HCT116 (cell line): ENCODE results near the gene VMP1. TPM values are rescaled to one million over a fixed set of nuclear protein-coding genes. Genes with fewer than 3 reads are reported as not detected.

Experiments
- ATAC-seq: fragments of 200-7000 bp; cut with Tn5 transposase; 2 replicates; pipeline ENCODE4 v1.9.1; 2020; ENCODE audit warnings: mild to moderate bottlenecking, moderate library complexity
- BruUV-seq: library from RNA; stranded (reverse); fragments of 400-500 nt; replicated peaks from 2 replicates; lab custom pipeline; 2021; lab: Mats Ljungman, UMichigan
- CTCF ChIA-PET: fragments of 300-600 bp; sonication (Branson Sonifier 250); formaldehyde crosslinking; loops from one replicate; lab custom pipeline; 2021; ENCODE audit warnings: antibody characterized with exemption; lab: Charles Lee
- POLR2A ChIA-PET: fragments of 300-600, 350-600 bp; sonication (Branson Sonifier 250); formaldehyde crosslinking; loops from one replicate; lab custom pipeline; 2021; ENCODE audit warnings: antibody characterized with exemption; lab: Charles Lee
- RAD21 ChIA-PET, 2 experiments: fragments of 300-600 bp; sonication (Branson Sonifier 250); formaldehyde crosslinking; loops; one replicate each; lab custom pipeline; 2023; ENCODE audit warnings: low total read pairs in 2 of 2; ENCODE audit not compliant: uncharacterized antibody in 2 of 2, unreplicated experiment in 2 of 2, low non-redundant PET in 1 of 2; lab: Charles Lee
- DNase-seq: peaks from one replicate; pipeline ENCODE4 v3.0.0-alpha.2; 2010; ENCODE audit warnings: low read depth, low spot score
- H2AFZ ChIP-seq: fragments of 200-600 bp; shearing (Covaris generic), sonication (generic); 2 replicates; pipeline ENCODE4 v1.6.1; 2017; ENCODE audit warnings: low read depth, mixed run types, mixed read lengths, antibody characterized with exemption, low read length; ENCODE audit not compliant: poor library complexity, severe bottlenecking
- H3K27ac ChIP-seq: 2 replicates; pipeline ENCODE4 v1.5.1; 2012; ENCODE audit warnings: low read depth, low read length
- H3K27me3 ChIP-seq: fragments of 200-600 bp; sonication (generic); 2 replicates; pipeline ENCODE4 v1.6.1; 2016; ENCODE audit warnings: mixed run types, low read length, mixed read lengths; ENCODE audit not compliant: insufficient read depth
- H3K36me3 ChIP-seq, 2 experiments: fragments of 200-500 bp in 1 of 2; fragments of 200-600 bp in 1 of 2; sonication (Bioruptor generic) in 1 of 2; sonication (generic) in 1 of 2; 2 replicates each; pipeline versions ENCODE4 v1.5.1 to v1.6.1; 2014 to 2016; ENCODE audit warnings: low read length in 2 of 2, inconsistent platforms in 1 of 2, mixed read lengths in 1 of 2, mixed run types in 1 of 2; ENCODE audit not compliant: insufficient read depth in 2 of 2, control insufficient read depth in 1 of 2
- H3K4me1 ChIP-seq, 2 experiments: fragments of 200-600 bp in 1 of 2; sonication (generic) in 1 of 2; 2 replicates each; pipeline versions ENCODE4 v1.5.1 to v1.6.1; 2012 to 2017; ENCODE audit warnings: low read length in 2 of 2, inconsistent platforms in 1 of 2, mild to moderate bottlenecking in 1 of 2, mixed read lengths in 1 of 2, mixed run types in 1 of 2, moderate library complexity in 1 of 2; ENCODE audit not compliant: insufficient read depth in 2 of 2, control insufficient read depth in 1 of 2
- H3K4me2 ChIP-seq: fragments of 200-600 bp; sonication (generic); 2 replicates; pipeline ENCODE4 v1.6.1; 2017; ENCODE audit warnings: mixed run types, low read length, mixed read lengths
- H3K4me3 ChIP-seq, 2 experiments: fragments of 200-600 bp in 1 of 2; sonication (generic) in 1 of 2; replicated peaks in 1 of 2; 2 replicates each; pipeline ENCODE4 v1.5.1; 2011 to 2016; ENCODE audit warnings: low read length in 2 of 2, control low read depth in 1 of 2, low read depth in 1 of 2, mild to moderate bottlenecking in 1 of 2, mixed read lengths in 1 of 2, mixed run types in 1 of 2
- H3K79me2 ChIP-seq: fragments of 200-600 bp; sonication (generic); 2 replicates; pipeline ENCODE4 v1.6.1; 2017; ENCODE audit warnings: mild to moderate bottlenecking, mixed run types, low read length, moderate library complexity, mixed read lengths; ENCODE audit not compliant: insufficient read depth
- H3K9ac ChIP-seq: fragments of 200-600 bp; sonication (generic); 2 replicates; pipeline ENCODE4 v1.6.1; 2016; ENCODE audit warnings: low read length, mixed read lengths
- H3K9me2 ChIP-seq: fragments of 200-600 bp; sonication (generic), shearing (Covaris generic); 2 replicates; pipeline ENCODE4 v1.6.1; 2017; ENCODE audit warnings: mixed run types, mild to moderate bottlenecking, moderate library complexity; ENCODE audit not compliant: insufficient read depth
- H3K9me3 ChIP-seq, 2 experiments: fragments of 200-500 bp in 1 of 2; fragments of 200-600 bp in 1 of 2; sonication (Bioruptor generic) in 1 of 2; sonication (generic) in 1 of 2; 2 replicates each; pipeline ENCODE4 v1.6.1; 2014 to 2017; ENCODE audit warnings: low read length in 2 of 2, mixed read lengths in 2 of 2, inconsistent platforms in 1 of 2, low read depth in 1 of 2, mild to moderate bottlenecking in 1 of 2, mixed run types in 1 of 2, moderate library complexity in 1 of 2; ENCODE audit not compliant: control insufficient read depth in 1 of 2, insufficient read depth in 1 of 2
- H4K20me1 ChIP-seq: fragments of 200-600 bp; sonication (generic), shearing (Covaris generic); 2 replicates; pipeline ENCODE4 v1.6.1; 2017; ENCODE audit warnings: mixed run types, mild to moderate bottlenecking, moderate library complexity; ENCODE audit not compliant: insufficient read depth
- CBX3 ChIP-seq: IDR thresholded peaks from 2 replicates; pipeline ENCODE4 v1.6.1; 2012; ENCODE audit warnings: low read depth
- CEBPB ChIP-seq: IDR thresholded peaks from 2 replicates; pipeline ENCODE4 v1.6.1; 2012; ENCODE audit warnings: low read depth
- POLR2A ChIP-seq: IDR thresholded peaks from 2 replicates; pipeline ENCODE4 v1.7.0; 2011; ENCODE audit warnings: borderline replicate concordance; ENCODE audit not compliant: insufficient read depth, insufficient read length; ENCODE audit errors: extremely low read depth
- RAD21 ChIP-seq: IDR thresholded peaks from 2 replicates; pipeline ENCODE4 v1.6.1; 2012; ENCODE audit warnings: low read depth, mild to moderate bottlenecking
- SIN3A ChIP-seq: IDR thresholded peaks from 2 replicates; pipeline ENCODE4 v1.6.1; 2012; ENCODE audit warnings: low read depth
- SP1 ChIP-seq: IDR thresholded peaks from 2 replicates; pipeline ENCODE4 v1.6.1; 2012; ENCODE audit warnings: low read depth
- TCF7L2 ChIP-seq: IDR thresholded peaks from 2 replicates; pipeline ENCODE4 v1.7.0; 2011; ENCODE audit warnings: borderline replicate concordance, inconsistent platforms; ENCODE audit not compliant: insufficient read depth, insufficient read length; ENCODE audit errors: extremely low read depth
- YY1 ChIP-seq: IDR thresholded peaks from 2 replicates; pipeline ENCODE4 v1.6.1; 2011; ENCODE audit warnings: low read length, low read depth, moderate library complexity, mild to moderate bottlenecking; ENCODE audit not compliant: insufficient replicate concordance; ENCODE audit errors: extremely low read depth
- intact Hi-C: fragments of 100-400 bp; cut with micrococcal nuclease; formaldehyde crosslinking; loops from 2 replicates; pipeline ENCODE4 v1.10.0; 2022
- total RNA-seq: library from RNA; stranded (reverse); gene quantifications from one replicate; pipeline ENCODE4 v1.2.1, GENCODE V29; 2021; ENCODE audit not compliant: unreplicated experiment
- TF ChIP-seq, protein P1 (sequence below): IDR thresholded peaks from 2 replicates; pipeline ENCODE4 v1.6.1; 2011; ENCODE audit warnings: mild to moderate bottlenecking, low read length, moderate library complexity; ENCODE audit not compliant: insufficient replicate concordance; ENCODE audit errors: extremely low read depth

VMP1 gene
- total RNA-seq, 1 experiment from 2014 or later = 366 TPM

DNA sequence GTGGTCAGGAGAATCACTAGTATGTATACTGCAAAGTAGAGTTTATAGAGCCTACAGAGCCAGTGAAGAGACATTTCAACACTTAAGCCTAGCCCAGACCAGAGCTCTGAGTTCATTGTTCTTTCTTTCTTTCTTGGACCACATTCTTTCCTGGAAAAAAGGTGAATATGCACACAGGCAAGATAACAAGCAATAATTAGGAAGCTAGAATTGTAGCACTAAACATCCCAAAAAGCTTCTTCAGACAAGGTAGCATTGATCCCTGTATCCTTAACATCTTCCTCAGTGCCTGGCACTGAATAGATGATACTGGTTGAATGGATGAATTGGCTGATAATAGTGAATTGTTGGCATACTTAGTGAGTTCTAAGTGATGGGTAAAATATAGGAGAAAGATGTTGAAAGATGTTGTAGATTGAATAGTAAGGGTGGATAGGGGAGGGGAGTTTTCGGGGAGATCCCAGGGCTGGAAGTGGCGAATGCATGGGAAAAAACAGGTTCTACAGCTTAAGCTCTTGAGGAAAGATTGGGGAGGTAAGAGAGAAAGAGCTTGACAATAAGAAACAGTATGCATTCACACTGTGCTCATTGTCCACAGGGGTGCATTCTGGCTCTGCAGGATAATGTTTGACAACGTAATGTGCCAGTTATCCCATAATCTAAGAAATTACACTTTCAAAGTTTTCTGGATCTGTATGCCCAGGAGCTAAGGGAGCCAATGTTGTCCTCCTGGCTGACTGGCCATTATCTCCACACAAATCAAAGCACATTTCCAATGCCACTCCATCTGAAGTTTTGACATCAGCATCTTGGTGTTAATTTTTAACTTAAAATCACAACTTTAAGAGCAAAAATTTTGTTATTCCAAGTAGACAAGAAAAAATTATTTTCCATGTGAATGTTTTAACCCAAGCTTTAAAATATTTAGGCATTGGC is 149.7 kb downstream of the VMP1 start:
- Histone ChIP-seq H3K4me1 (peaks cover 39 to 57% of the 10 kb centered on the region in 2 experiments), H4K20me1 (no peaks in the 10 kb centered on the region), H3K9me3 (no peaks in the 10 kb centered on the region), H3K4me3 (no peak overlapping the region), H2AFZ (no peak overlapping the region), H3K4me2 (no peak overlapping the region), H3K79me2 (no peaks in the 10 kb centered on the region), H3K27ac (no peak overlapping the region), H3K9me2 (no peaks in the 10 kb centered on the region), H3K9ac (no peak overlapping the region), H3K27me3 (no peaks in the 10 kb centered on the region), H3K36me3 (peaks cover 3 to 6% of the 10 kb centered on the region in 2 experiments; a peak in 2 of 4 replicates)
- ChIA-PET RAD21 (interaction anchor here in 1 of 2 experiments (0.6 kb wide), 1 partner anchor 106 kb away, joined by 6 read pairs; no protein-coding TSS in a partner anchor), POLR2A (interaction anchor here (0.9 to 1.3 kb wide), 3 partner anchors 14 to 103 kb away, joined by 3 to 5 read pairs (median 3); partner anchors contain the start of genes RPS6KB1 and TUBD1), CTCF (interaction anchor here (1.2 to 3.7 kb wide), 4 partner anchors 8 to 546 kb away, joined by 3 to 57 read pairs (median 12); no protein-coding TSS in a partner anchor)
- DNase-seq (no peak), ATAC-seq (no peak)
- TF ChIP-seq, protein P1, sequence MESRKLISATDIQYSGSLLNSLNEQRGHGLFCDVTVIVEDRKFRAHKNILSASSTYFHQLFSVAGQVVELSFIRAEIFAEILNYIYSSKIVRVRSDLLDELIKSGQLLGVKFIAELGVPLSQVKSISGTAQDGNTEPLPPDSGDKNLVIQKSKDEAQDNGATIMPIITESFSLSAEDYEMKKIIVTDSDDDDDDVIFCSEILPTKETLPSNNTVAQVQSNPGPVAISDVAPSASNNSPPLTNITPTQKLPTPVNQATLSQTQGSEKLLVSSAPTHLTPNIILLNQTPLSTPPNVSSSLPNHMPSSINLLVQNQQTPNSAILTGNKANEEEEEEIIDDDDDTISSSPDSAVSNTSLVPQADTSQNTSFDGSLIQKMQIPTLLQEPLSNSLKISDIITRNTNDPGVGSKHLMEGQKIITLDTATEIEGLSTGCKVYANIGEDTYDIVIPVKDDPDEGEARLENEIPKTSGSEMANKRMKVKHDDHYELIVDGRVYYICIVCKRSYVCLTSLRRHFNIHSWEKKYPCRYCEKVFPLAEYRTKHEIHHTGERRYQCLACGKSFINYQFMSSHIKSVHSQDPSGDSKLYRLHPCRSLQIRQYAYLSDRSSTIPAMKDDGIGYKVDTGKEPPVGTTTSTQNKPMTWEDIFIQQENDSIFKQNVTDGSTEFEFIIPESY = no peak
- TF ChIP-seq CBX3 = no peak
- TF ChIP-seq SIN3A = no peak
- no peak for TF ChIP-seq POLR2A
- no peak for TF ChIP-seq SP1
- no peak for TF ChIP-seq TCF7L2
- no peak for TF ChIP-seq RAD21
- TF ChIP-seq CEBPB = no peak
- TF ChIP-seq YY1 = no peak
- intact Hi-C loops = no loop called here
- BruUV-seq = no TSS peak
